ENCODE measurements around the gene SRGAP2B.
"Not testable (repeated sequence)": the region's sequence is repeated elsewhere in the genome, so short reads cannot be mapped to it uniquely, and the experiment has no call there.

GRCh38 chr1:145071569-145071968 is 23.6 kb downstream of the SRGAP2B start:
- not testable (repeated sequence) for TF ChIP-seq CTCF (IDR thresholded peaks at IDR 0.05; ENCODE audit: borderline replicate concordance, extremely low read depth, low read length, poor library complexity, severe bottlenecking); EZH2 (IDR thresholded peaks at IDR 0.05; ENCODE audit: borderline replicate concordance, low read depth, low read length, severe bottlenecking)
